RWPE1 (cell line): ENCODE results near the gene RAET1E.
"Not testable (repeated sequence)": the region's sequence is repeated elsewhere in the genome, so short reads cannot be mapped to it uniquely, and the experiment has no call there.

Experiments used
- CTCF ChIA-PET: fragments of 350-600 bp; sonication (Branson Sonifier 250); formaldehyde crosslinking; extraction: SDS; loops from one replicate; lab custom pipeline; 2021; lab: Yijun Ruan, JAX
- POLR2A ChIA-PET: fragments of 400-600 bp; formaldehyde crosslinking; extraction: SDS; loops from one replicate; lab custom pipeline; 2020; ENCODE audit warnings: antibody characterized with exemption; ENCODE audit not compliant: low non-redundant PET; lab: Yijun Ruan, JAX
- DNase-seq: peaks from one replicate; pipeline ENCODE4 v3.0.0; 2012; ENCODE audit warnings: low spot score
- H3K27ac ChIP-seq: fragments of 450-650 bp; 2 replicates; pipeline ENCODE4 v1.5.1; 2017
- TF ChIP-seq, protein P1 (sequence below): fragments of 450-650 bp; conservative IDR thresholded peaks from 2 replicates; pipeline ENCODE4 v1.5.1; 2017; ENCODE audit warnings: low read depth, mild to moderate bottlenecking

RAET1E gene

DNA sequence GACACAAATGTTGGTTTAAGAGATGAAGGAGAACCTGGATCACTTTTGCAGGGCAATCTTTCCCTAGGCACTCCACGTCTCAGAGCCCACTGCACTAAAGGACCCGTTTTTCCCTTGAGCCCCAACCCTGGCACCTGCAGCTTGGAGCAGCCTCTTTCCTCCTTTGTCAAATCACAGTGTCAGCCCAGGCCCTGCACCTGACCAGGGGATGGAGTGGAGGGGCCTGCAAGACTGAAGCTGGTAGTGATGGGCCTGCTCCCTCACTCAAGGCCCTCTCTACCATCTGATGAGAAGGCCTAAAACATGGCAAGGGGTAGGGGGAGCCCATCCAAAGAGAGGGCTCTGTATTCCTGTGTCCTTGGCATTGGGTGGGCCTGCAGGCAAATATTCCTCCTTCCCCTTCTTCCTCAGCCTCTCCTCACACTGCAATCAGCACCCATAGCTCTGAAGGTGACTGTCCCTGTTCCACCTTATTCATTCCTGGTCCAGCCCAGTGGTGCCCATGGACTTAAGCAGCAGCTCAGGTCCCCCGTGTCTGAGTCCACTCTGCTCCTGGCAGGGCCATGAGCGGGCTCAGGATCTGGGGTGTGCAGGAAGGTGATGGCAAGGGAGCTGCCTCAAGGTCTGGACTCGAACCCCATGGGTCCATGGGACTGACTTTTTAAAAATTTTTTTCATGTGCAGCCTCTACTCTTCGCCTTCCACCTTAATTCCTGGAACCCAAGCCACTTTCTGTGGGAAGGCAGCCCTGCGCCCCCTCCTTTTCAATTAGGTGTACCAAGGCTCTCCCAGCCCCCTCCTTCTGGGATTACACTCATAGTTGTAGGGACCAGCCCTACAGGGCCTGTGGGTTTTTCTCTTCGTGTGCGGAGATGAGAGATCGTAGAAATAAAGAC lies 18.3 kb upstream of the RAET1E start:
- ChIA-PET CTCF (interaction anchor here (0.6 to 2.0 kb wide), 3 partner anchors 56 to 126 kb away, joined by 3 to 5 read pairs (median 3); no protein-coding TSS in a partner anchor), POLR2A (no interaction called here)
- DNase-seq: no peak
- H3K27ac ChIP-seq: no peak overlapping the region
- TF ChIP-seq, protein P1, sequence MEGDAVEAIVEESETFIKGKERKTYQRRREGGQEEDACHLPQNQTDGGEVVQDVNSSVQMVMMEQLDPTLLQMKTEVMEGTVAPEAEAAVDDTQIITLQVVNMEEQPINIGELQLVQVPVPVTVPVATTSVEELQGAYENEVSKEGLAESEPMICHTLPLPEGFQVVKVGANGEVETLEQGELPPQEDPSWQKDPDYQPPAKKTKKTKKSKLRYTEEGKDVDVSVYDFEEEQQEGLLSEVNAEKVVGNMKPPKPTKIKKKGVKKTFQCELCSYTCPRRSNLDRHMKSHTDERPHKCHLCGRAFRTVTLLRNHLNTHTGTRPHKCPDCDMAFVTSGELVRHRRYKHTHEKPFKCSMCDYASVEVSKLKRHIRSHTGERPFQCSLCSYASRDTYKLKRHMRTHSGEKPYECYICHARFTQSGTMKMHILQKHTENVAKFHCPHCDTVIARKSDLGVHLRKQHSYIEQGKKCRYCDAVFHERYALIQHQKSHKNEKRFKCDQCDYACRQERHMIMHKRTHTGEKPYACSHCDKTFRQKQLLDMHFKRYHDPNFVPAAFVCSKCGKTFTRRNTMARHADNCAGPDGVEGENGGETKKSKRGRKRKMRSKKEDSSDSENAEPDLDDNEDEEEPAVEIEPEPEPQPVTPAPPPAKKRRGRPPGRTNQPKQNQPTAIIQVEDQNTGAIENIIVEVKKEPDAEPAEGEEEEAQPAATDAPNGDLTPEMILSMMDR: no peak

DNA sequence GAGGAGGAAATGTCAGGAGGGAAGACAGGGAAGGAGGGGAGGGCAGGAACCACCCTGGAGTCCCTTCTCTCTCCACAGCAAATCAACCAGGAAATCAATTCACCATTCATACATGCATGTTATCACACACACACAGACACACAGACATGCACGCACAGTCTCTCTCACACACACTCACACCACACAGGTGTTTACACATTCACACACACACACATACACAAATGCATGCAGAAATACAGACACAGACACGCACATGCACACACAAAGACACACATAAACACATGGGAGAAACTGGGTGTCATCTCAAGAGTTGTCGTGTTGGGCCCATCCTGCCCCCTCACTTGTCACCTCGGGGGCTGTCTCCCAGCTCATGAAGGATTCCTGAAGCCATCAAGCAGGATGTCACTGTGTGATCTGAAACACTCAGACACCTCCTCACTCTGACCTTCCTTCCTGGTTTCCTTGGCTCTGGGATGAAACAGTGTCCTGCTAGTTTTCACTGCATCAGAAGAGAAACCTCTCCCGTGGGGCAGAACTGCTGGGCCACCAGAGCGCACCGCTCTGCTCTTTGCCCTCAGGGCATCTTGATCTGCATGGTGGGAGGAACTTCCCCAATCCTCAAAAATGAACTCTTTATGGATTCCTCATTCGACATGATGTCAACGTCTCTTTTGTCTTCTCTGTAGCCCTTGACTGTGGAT lies 15.8 kb upstream of the RAET1E start:
- ChIA-PET CTCF (interaction anchor here (0.9 kb wide), 1 partner anchor 48 kb away, joined by 5 read pairs; no protein-coding TSS in a partner anchor), POLR2A (no interaction called here)
- no peak for DNase-seq
- TF ChIP-seq, protein P1: no peak
- H3K27ac ChIP-seq: no peak overlapping the region

- TF ChIP-seq, protein P1: no peak
- H3K27ac ChIP-seq: no peak overlapping the region
- POLR2A ChIA-PET: no interaction called here
- CTCF ChIA-PET: no interaction called here
- no peak for DNase-seq
Observed at GRCh38 chr6:149913085-149913484, 15.2 kb upstream of the RAET1E start.

- H3K27ac ChIP-seq, DNase-seq, CTCF ChIA-PET, POLR2A ChIA-PET: not testable (repeated sequence)
Observed at GRCh38 chr6:149912680-149913079, 14.8 kb upstream of the RAET1E start.

- CTCF ChIA-PET: interaction anchor here (0.6 kb wide), 1 partner anchor 13 kb away, joined by 3 read pairs; no protein-coding TSS in a partner anchor
Observed at GRCh38 chr6:149910721-149911151, 12.8 kb upstream of the RAET1E start.

GRCh38 chr6:149909701-149910470 lies 12.0 kb upstream of the RAET1E start:
- CTCF ChIA-PET: interaction anchor here (0.6 kb wide), 1 partner anchor 14 kb away, joined by 3 read pairs; no protein-coding TSS in a partner anchor

More at GRCh38 chr6:149910721-149911151, 12.8 kb upstream of the RAET1E start:
- no peak for DNase-seq
- POLR2A ChIA-PET: no interaction called here
- no peak overlapping the region for H3K27ac ChIP-seq
- TF ChIP-seq, protein P1: no peak

DNA sequence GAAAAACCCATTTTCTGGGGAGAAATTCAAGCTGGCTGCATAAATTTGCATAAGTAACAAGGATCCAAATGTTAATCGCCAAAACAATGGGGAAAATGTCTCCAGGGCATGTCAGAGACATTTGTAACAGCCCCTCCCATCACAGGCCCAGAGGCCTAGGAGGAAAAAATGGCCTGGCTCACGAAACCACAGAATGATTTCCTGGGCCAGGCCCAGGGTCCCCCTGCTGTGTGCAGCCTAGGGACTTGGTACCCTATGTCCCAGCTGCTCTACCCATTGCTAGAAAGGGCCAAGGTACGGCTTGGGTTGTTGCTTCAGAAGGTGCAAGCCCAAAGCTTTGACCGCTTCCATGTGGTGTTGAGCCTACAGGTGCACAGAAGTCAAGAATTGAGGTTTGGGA lies 10.6 kb upstream of the RAET1E start:
- POLR2A ChIA-PET, DNase-seq, H3K27ac ChIP-seq: not testable (repeated sequence)
- CTCF ChIA-PET: interaction anchor here (0.6 to 0.7 kb wide), 2 partner anchors 31 to 101 kb away, joined by 3 read pairs; no protein-coding TSS in a partner anchor

More at GRCh38 chr6:149909701-149910470, 12.0 kb upstream of the RAET1E start:
- TF ChIP-seq, protein P1: no peak
- POLR2A ChIA-PET: no interaction called here
- no peak overlapping the region for H3K27ac ChIP-seq
- no peak for DNase-seq
